Spleen (tissue), 11 donors: ENCODE data around the gene ACY1. TPM values are rescaled to one million over a fixed set of nuclear protein-coding genes. Genes with fewer than 3 reads are reported as not detected.
A peak's percentile ranks its signal among the peaks of the same experiment; 100 is the strongest.

ENCODE experiments used
- DNase-seq: peaks from one replicate; pipeline ENCODE4 v3.0.0-alpha.2; 2020
- H3K27ac ChIP-seq, 8 donors: fragments of 200-600 bp; sonication (generic) in 7 of 8; 1 replicate in 4 of 8; 2 replicates in 4 of 8; pipeline versions ENCODE4 v1.5.0 to v1.8.0; 2016 to 2021; ENCODE audit warnings: inconsistent platforms in 4 of 8, mild to moderate bottlenecking in 4 of 8, moderate library complexity in 1 of 8
- H3K27me3 ChIP-seq, 7 donors: fragments of 200-600 bp; sonication (generic) in 6 of 7; replicated peaks in 1 of 7; 1 replicate in 4 of 7; 2 replicates in 3 of 7; pipeline versions ENCODE4 v1.5.0 to v1.8.0; 2016 to 2021; ENCODE audit warnings: inconsistent platforms in 3 of 7, mild to moderate bottlenecking in 1 of 7
- H3K36me3 ChIP-seq, 6 donors: fragments of 200-600 bp; sonication (generic) in 5 of 6; 1 replicate in 4 of 6; 2 replicates in 2 of 6; pipeline versions ENCODE4 v1.5.0 to v1.8.0; 2016 to 2021; ENCODE audit warnings: inconsistent platforms in 2 of 6
- H3K4me1 ChIP-seq, 6 donors: fragments of 200-600 bp; sonication (generic) in 5 of 6; 1 replicate in 3 of 6; 2 replicates in 3 of 6; pipeline versions ENCODE4 v1.5.0 to v1.8.0; 2016 to 2021; ENCODE audit warnings: inconsistent platforms in 3 of 6
- H3K4me3 ChIP-seq, 8 donors: fragments of 200-600 bp; sonication (generic) in 7 of 8; 1 replicate in 4 of 8; 2 replicates in 4 of 8; pipeline versions ENCODE4 v1.5.0 to v1.8.0; 2016 to 2021; ENCODE audit warnings: inconsistent platforms in 4 of 8, mild to moderate bottlenecking in 4 of 8, moderate library complexity in 2 of 8
- H3K9me3 ChIP-seq, 8 donors: fragments of 200-600 bp; sonication (generic) in 7 of 8; 1 replicate in 4 of 8; 2 replicates in 4 of 8; pipeline versions ENCODE4 v1.5.0 to v1.8.0; 2016 to 2021; ENCODE audit warnings: inconsistent platforms in 4 of 8
- POLR2A ChIP-seq, 3 donors: fragments of 450-650 bp; IDR thresholded peaks; one replicate each; pipeline ENCODE4 v1.5.1; 2017; ENCODE audit warnings: antibody characterized with exemption in 3 of 3, mild to moderate bottlenecking in 1 of 3
- POLR2AphosphoS5 ChIP-seq, 3 donors: sonication (generic); formaldehyde crosslinking; IDR thresholded peaks; one replicate each; pipeline ENCODE4 v1.5.1; 2017; ENCODE audit warnings: antibody characterized with exemption in 3 of 3
- WGBS, 5 donors: extraction: QIAGEN DNeasy Blood & Tissue Kit in 3 of 5; methylation state at CpG; one replicate each; pipeline versions ENCODE4 v1.1.5 to v1.1.7; 2013 to 2018; 5-methylcytosine and 5-hydroxymethylcytosine counted together
- intact Hi-C: fragments of 100-400 bp; cut with DNase I; formaldehyde crosslinking; loops from one replicate; pipeline ENCODE4 v1.15.0; 2023; ENCODE audit warnings: low total_unique reads
- polyA plus RNA-seq, 3 donors: library from polyadenylated mRNA; stranded (reverse); fragments of 200-250 nt; gene quantifications; one replicate each; pipeline ENCODE4 v1.2.1, GENCODE V29; 2013
- total RNA-seq, 7 donors: library from RNA; depleted of rRNA in 3 of 7; stranded (reverse); fragments of >200 nt in 3 of 7; fragmentation: NEBNext Ultra II Directional in 4 of 7; extraction: Animal tissue kit (Norgen Biotek cat#: 25700) in 4 of 7; gene quantifications; one replicate each; pipeline versions ENCODE4 v1.1.0 to v1.2.1, GENCODE V29; 2016 to 2021
- TF ChIP-seq, protein P1 (sequence below), 11 experiments: fragments of 200-600 bp in 7 of 11; fragments of 450-650 bp in 4 of 11; sonication (generic) in 4 of 11; IDR thresholded peaks in 8 of 11; conservative IDR thresholded peaks in 3 of 11; 1 replicate in 7 of 11; 2 replicates in 4 of 11; pipeline versions ENCODE4 v1.4.0 to v1.8.0; 2016 to 2021; ENCODE audit warnings: antibody characterized with exemption in 11 of 11, inconsistent platforms in 4 of 11, mild to moderate bottlenecking in 1 of 11
- donor health status: healthy with polysubstance abuse.
- donor health status: DM: no; HTN: no; CAD: no; lungs with moderate emphysema.
- donor health status: DM: no; HTN: no; CAD: no.
- donor health status: Bipolar disorder and iron deficiency.
- donor health status: healthy.
- donor health status: DM: no; HTN: no; CAD: no.
- donor health status: DM: yes; HTN: yes; CAD: no.

ACY1 gene
- total and polyA plus RNA-seq, 10 donors: 16.7 to 31.1 (median 28.2) TPM

DNA sequence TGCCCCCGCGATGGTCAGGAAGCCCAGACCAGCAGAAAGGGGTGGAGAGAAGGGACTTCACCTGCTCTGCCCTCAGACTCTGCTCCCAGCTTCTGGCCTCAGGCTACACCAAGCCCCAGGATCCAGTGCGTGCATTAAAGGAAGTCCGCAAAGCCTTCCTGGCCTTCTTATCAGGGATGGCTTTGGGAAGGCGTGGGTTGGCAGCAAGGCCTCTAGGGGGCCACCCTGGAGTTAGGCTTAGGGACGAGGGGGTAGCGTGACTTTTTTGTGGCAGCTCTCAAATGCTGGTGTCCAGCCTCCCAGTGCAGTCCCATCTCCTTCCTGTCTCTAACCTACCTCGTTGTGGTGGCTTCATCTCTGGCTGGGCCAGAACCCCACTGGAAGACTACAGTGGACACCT lies 31.3 kb downstream of the ACY1 start:
- TF ChIP-seq POLR2A (IDR thresholded peaks at IDR 0.05) (no peak), POLR2AphosphoS5 (IDR thresholded peaks at IDR 0.05) (no peak)
- TF ChIP-seq, protein P1, sequence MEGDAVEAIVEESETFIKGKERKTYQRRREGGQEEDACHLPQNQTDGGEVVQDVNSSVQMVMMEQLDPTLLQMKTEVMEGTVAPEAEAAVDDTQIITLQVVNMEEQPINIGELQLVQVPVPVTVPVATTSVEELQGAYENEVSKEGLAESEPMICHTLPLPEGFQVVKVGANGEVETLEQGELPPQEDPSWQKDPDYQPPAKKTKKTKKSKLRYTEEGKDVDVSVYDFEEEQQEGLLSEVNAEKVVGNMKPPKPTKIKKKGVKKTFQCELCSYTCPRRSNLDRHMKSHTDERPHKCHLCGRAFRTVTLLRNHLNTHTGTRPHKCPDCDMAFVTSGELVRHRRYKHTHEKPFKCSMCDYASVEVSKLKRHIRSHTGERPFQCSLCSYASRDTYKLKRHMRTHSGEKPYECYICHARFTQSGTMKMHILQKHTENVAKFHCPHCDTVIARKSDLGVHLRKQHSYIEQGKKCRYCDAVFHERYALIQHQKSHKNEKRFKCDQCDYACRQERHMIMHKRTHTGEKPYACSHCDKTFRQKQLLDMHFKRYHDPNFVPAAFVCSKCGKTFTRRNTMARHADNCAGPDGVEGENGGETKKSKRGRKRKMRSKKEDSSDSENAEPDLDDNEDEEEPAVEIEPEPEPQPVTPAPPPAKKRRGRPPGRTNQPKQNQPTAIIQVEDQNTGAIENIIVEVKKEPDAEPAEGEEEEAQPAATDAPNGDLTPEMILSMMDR (IDR thresholded peaks at IDR 0.05 in 8 of 11, conservative IDR thresholded peaks at IDR 0.05 in 3 of 11): peak in 5 of 11 experiments; percentile 7 to 35 (median 19)
- DNase-seq: no peak
- Histone ChIP-seq H3K27me3 (no peaks in the 10 kb centered on the region), H3K4me1 (peaks cover 0 to 69% (median 36%) of the 10 kb centered on the region in 6 donors), H3K27ac (no peak overlapping the region), H3K9me3 (no peaks in the 10 kb centered on the region), H3K4me3 (no peak overlapping the region), H3K36me3 (no peaks in the 10 kb centered on the region)
- WGBS, 5 donors: 52 to 75% (median 71%) methylated on average over 5 to 8 of the region's 8 CpGs
- intact Hi-C loops: no loop called here

DNA sequence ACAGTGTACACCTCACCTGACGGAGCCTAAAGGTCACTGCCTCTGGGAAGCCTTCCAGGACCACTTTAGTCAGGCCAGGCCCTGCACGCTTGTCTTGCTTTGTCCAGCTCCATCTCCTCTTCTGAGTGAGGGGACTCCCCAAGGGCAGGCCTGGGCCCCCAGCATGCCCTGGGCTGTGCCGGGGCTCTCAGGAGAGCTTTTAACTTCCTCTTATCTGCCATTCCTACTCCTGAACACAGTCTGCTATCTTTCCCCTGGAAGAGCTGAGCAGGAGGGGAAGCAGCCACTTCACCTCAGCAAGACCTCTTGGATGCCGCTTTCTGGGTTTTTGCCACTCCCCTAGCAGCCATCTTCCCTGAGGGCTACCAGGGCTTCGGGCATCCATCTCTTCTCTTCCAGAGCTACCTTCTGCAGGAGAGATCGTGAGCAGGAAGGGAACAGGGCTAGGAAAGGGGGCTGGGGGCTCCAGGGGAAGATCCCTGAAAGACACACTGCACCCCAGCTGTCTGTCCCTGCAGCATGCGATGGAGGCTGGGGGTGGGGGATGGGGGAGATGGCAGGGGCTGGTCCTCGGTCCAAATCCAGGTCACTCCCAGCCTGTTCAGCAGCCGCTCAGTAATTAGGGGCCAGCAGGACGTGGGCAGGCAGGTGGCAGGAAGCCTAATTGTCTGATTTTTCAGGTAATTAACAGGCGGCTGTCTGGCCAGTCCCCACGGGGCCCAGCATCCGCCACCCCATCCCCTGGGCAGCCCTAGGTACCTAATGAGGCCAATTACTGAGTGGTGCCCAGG lies 32.3 kb downstream of the ACY1 start:
- Histone ChIP-seq H3K36me3 (no peaks in the 10 kb centered on the region), H3K4me3 (no peak overlapping the region), H3K27me3 (no peaks in the 10 kb centered on the region), H3K9me3 (no peaks in the 10 kb centered on the region), H3K4me1 (peaks cover 5 to 76% (median 41%) of the 10 kb centered on the region in 6 donors), H3K27ac (no peak overlapping the region)
- TF ChIP-seq POLR2AphosphoS5 (IDR thresholded peaks at IDR 0.05) (no peak), POLR2A (IDR thresholded peaks at IDR 0.05) (no peak)
- TF ChIP-seq, protein P1 (IDR thresholded peaks at IDR 0.05 in 8 of 11, conservative IDR thresholded peaks at IDR 0.05 in 3 of 11): no peak
- WGBS, 5 donors: 55 to 80% (median 76%) methylated on average over 9 to 13 of the region's 13 CpGs
- intact Hi-C loops: no loop called here
- DNase-seq: no peak

DNA sequence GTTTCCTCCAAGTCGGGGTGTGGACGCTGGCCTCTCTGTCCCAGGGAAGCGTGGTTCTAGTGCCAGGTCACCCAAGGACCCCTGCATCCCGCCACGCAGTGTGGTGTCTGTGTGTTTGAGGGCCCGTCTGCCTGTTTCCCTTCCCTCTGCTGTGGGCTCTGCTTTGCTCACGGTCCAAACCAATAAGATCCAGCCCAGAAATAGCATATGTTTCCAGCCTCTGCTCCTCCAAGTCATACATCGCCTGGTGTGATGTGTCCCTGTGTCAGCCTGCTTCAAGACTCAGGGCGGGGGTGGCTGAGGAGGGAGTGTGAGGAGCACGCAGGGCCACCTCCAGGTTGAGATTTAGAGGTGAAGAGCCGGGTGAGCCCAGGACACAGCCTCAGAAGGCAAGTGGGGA lies 34.3 kb downstream of the ACY1 start:
- intact Hi-C loops: no loop called here

More for the DNA sequence above, 34.3 kb downstream of the ACY1 start:
- H3K27me3 ChIP-seq: no peaks in the 10 kb centered on the region
- no peak for DNase-seq
- no peak overlapping the region for H3K4me3 ChIP-seq
- no peaks in the 10 kb centered on the region for H3K9me3 ChIP-seq
- TF ChIP-seq, protein P1 (IDR thresholded peaks at IDR 0.05 in 8 of 11, conservative IDR thresholded peaks at IDR 0.05 in 3 of 11): no peak
- peak in 1 of 3 donors; percentile 37 for TF ChIP-seq POLR2AphosphoS5 (IDR thresholded peaks at IDR 0.05)
- peaks cover 6 to 89% (median 47%) of the 10 kb centered on the region in 6 donors for H3K4me1 ChIP-seq
- WGBS, 5 donors: 69 to 82% (median 81%) methylated on average over 7 to 11 of the region's 11 CpGs
- H3K36me3 ChIP-seq: no peaks in the 10 kb centered on the region
- peak overlapping the region in 3 of 8 donors; percentile 66 to 75 (median 73) for H3K27ac ChIP-seq
